CD4-positive, alpha-beta T cell treated with Interleukin-17A for 4 hours (primary cell): ENCODE data around the gene AK5.

ENCODE experiments used
- DNase-seq: peaks from one replicate; pipeline ENCODE4 v3.0.0-alpha.2; 2020; ENCODE audit warnings: mixed read lengths

AK5 gene

GRCh38 chr1:77550135-77550534, 268.3 kb downstream of the AK5 start:
- DNase-seq, result no peak

DNA sequence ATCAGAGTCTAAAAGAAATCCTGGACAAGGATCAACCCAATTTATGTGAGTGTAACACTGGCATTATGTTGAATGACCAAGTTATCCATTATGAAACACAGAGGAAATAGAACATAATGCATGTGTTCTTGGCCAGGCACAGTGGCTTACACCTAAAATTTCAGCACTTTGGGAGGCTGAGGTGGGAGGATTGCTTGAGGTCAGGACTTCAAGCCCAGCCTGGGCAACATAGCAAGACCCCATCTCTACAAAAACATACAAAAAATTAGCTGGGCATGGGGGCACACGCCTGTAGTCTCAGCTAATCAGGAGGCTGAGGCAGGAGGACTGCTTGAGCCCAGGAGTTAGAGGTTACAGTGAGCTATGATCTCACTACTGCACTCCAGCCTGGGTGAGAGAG, 270.8 kb downstream of the AK5 start:
- DNase-seq, result no peak

GRCh38 chr1:77553568-77554291, 271.9 kb downstream of the AK5 start:
- no peak for DNase-seq

DNA sequence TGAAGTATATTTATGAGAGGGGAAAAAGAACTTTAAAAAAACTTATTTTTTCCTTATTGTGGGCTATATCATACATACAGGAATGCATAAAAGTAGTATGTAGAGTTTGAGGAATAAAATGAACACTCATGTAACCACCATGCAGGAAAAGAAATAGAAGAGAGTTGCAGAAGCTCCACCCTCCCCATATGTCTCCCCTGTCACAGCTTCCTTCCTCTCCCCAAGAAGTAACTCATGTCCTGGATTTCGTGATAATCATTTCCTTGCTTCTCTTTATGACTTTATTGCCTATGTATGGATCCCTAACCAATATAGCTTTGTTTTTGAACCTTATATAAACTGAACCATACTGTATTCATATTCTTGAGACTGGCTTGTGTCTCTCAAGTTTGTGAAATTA, 274.2 kb downstream of the AK5 start:
- no peak for DNase-seq

- DNase-seq, result no peak
Observed at GRCh38 chr1:77557053-77557452, 275.2 kb downstream of the AK5 start.

- DNase-seq, result no peak
Observed at GRCh38 chr1:77558591-77559164, 276.9 kb downstream of the AK5 start.

GRCh38 chr1:77560741-77561140, 278.9 kb downstream of the AK5 start:
- DNase-seq, result no peak

DNA sequence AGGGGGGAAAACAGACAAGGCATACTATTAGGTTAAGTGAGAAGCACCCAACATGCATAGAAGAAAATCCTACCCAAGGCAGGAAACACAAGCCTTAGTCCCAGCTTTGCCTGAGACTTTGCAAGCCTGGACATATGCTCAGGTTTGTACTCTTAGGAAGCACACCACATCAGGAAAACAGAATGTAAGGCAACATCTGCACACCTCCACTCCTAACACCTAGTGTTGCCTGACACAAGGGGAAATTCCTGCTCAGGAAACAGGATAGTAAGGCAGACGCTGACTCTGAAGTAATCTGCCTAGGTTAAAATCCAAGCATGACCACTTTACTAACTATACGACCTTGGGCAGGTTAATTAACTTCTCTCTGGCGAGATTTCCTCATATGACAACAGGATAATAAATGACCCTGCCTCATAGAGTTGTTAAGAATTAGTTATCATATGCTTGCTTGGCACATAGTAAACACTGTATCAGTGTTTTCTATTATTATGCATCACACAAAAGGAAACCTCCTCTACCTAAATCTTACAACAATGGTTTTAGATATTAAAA, 280.9 kb downstream of the AK5 start:
- DNase-seq, result no peak

DNA sequence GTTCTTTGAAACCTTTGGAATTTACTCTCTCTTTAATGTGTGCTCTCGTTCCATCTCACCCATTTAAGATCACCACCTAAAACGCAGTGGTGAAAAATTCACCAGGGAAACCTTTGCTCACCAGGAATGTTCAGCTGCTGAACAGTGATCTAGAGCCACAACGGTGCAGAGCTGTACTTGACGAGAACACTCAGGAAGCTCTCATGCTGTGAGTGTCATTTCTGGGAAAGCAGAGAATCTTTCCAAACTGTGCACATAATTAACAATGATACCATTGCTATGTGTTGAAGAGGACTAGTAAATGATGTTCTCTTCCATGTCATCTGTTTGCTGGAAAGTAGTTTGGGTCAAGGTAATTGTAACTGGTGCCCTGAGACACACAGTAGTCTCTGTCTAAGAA, 283.5 kb downstream of the AK5 start:
- DNase-seq, result no peak

GRCh38 chr1:77571642-77572041, 289.8 kb downstream of the AK5 start:
- DNase-seq, result no peak

DNA sequence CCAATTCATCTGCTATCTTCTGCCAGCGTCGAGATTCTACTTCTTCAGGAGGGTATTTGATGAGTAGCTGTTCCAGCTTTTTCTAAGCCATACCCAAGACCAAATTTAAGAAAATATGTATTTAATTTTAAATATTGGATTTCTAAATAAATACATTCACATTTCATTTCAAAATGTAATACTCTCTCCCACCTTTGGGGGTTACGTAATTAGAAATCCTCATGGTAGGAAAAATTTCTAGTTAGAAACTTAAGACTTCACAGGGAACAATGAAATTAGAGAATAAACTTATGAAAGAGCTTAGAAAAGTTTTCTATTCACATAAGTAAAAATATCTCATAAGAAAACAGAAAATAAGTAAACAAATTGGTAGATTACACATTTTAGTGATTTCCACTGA, 297.7 kb downstream of the AK5 start:
- DNase-seq, result no peak

DNA sequence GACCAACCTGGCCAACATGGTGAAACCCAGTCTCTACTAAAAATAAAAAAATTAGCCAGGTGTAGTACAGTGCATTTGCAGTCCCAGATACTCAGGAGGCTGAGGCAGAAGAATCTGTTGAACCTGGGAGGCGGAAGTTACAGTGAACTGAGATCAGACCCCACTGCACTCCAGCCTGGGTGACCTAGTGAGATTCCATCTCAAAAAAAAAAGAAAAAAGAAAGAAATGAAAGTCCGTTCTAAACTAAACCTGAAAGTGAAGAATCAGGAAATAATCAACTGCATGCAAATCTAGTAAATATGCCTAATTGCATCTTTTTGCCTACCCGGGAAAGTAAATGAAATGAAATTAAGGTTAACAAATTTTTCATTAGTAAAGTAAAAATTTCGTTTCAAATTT, 301.1 kb downstream of the AK5 start:
- DNase-seq, result no peak

GRCh38 chr1:77583483-77583882, 301.7 kb downstream of the AK5 start:
- DNase-seq, result no peak

- DNase-seq, result no peak
Observed at GRCh38 chr1:77584884-77585283, 303.1 kb downstream of the AK5 start.

GRCh38 chr1:77585610-77586314, 303.9 kb downstream of the AK5 start:
- DNase-seq, result no peak

- DNase-seq, result no peak
Observed at GRCh38 chr1:77589231-77589630, 307.4 kb downstream of the AK5 start.

DNA sequence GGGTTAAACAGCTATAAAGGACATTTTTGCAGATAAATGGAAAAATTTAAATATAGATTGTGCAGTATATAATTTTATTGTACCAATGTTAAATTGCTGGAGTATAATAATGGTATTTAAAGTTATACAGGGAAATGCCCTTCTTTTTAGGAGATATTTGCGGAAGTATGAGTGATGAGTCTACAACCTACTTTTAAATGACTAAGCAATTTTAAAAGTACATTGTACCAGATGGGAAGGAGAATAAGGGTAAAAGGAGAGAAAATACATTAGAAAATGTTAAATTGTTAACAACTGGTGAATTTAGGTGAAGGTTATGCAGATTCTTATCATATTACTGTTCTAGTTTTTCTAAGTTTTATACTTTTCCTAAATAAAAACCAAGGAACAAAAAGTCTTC, 308.8 kb downstream of the AK5 start:
- no peak for DNase-seq

DNA sequence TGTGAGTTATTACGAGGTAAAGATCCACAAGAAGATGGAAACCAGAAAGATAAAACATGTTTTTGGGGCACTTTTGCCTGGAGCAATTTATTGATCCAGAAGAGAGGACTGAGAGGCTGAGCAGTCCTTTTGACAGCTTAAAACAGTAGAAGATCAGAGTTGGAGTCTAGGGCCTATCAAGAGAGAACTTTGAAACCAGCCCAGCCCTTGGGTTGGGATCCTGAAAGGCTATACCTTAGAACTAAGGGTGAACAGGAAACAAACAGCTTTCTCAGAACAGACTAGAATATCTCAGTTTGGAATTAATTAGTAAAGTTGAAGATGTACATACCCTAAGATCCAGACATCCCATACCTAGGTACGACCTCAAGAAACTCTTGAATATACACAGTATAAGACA, 311.1 kb downstream of the AK5 start:
- no peak for DNase-seq

DNA sequence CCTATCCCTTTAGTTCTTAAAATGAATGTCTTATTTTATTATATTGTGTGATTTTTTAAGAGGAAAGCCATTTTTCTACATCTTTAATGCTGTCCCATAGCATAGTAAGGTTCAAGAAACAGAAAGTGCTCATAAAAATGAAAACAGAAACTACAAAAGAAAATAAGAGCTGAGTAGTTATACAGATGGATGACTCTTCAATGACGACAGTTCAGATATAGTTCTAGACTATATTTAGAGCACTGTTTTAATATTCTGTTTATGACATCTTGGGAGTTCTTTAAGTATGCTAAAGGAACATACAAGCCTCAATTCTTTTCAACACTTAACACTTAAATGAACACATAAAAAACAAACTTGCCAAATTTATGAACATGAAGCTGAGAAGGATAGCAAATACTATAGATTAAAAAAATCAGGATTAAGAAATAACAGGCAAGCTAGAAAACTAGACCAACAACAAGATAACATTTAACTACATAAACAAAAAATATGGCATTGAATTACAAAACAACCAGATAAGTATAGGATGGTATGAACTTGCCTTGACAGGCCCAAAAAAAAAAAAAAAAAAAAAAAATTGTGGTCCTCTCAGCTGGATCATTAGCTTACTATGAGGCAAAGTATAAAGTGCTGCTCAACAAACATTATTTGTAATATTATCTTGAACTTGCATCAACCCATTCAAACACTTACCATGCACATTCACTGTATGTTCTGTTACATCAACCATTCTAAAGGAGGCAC, 312.7 kb downstream of the AK5 start:
- DNase-seq, result no peak

DNA sequence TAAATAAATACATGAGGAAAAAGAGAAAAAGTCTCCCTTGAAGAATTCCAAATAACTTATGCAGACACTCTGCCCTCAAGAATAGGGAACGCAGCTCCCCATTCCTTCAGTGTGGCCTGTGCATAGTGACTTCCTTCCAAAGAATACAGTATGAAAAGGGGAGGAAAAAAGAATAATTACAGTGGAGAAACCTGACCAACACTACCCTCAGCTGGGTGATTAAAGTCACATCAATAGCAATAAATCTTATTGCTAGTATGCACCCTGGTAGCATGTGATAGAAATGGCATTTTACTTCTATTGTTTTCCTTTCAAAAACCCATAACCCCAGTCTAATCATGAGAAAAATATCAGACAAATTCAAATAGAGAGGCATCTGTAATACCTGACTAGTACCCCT, 315.5 kb downstream of the AK5 start:
- DNase-seq, result no peak

DNA sequence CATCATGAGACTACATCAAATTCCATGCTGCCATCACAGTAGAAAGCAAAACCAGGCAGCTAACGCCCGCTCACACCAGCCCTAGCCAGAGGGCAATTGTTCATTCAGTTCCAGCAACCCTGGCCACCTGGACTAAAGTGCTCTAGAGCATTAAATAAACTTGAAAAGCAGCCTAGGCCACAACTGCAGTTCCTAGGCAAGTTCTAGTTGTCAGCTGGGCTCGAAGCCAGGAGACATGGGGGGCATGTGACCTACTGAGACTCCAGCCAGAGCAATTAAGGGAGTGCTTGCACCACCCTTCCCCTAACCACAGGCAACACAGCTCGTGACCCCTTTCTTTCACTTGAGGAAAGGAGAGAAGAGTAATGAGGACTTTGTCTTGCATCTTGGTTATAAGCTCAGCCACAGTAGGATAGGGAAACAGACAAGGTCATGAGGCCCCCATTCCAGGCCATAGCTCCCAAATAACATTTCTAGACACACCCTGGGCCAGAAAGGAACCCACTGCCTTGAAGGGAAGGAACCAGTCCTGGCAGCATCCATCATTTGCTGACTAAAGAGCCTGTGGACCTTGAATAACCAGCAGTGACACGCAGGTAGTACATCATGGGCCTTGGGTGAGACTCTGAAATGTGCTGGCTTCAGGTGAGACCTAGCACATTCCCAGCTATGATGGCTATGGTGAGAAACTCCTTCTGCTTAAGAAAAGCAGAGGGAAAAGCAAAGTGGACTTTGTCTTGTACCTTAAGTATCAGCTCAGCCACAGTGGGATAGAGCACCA, 323.6 kb downstream of the AK5 start:
- no peak for DNase-seq

DNA sequence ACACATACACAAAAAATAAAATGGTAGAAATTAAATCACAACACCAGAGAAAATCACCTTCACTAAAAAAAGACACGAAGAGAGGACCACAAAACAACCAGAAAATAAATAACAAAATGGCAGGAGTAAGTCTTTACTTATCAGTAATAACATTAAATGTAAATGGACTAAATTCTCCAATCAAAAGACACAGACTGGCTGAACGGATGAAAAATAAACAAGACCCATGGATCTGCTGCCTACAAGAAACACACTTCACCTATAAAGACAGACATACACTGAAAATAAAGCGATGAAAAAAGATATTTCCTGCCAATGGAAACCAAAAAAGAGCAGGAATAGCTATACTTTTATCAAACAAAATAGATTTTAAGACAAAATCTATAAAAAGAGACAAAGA, 327.1 kb downstream of the AK5 start:
- no peak for DNase-seq
